SW480 (cell line): ENCODE data around the gene MID1.

Experiments
- DNase-seq: peaks from one replicate; pipeline ENCODE4 v3.0.0-alpha.2; 2016; ENCODE audit warnings: low spot score

MID1 gene

DNA sequence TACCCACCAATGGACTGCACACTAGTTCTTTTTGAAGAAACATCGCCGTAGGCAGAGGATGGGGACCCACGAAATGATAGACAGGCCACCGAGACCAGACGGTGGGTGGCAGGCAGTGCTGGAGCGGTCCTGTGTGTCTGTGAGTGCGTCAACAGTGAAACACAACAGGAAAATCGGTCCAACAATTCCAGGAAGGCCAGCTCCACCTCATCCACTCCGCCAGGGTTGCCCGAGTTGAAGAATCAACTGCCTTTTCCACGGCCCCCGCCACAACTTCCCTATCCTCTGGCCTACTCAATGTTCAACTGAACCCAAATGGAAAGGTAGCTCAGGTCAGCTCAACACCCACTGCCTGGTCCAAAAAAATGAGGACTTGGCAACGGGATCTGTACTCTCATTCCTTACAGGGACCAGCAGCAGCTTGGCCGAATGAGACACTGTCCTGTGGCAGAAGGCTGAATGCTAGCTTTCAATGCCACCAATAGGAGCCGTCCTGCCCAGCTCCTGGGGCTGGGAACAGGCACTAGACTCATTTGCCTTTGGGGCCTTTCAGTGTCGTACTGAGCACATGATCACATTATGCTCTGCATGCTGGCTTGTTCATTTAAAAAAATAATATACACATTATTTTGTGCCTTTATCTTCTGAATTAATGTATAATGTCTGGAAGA is 43.5 kb downstream of the MID1 start:
- DNase-seq = no peak

DNA sequence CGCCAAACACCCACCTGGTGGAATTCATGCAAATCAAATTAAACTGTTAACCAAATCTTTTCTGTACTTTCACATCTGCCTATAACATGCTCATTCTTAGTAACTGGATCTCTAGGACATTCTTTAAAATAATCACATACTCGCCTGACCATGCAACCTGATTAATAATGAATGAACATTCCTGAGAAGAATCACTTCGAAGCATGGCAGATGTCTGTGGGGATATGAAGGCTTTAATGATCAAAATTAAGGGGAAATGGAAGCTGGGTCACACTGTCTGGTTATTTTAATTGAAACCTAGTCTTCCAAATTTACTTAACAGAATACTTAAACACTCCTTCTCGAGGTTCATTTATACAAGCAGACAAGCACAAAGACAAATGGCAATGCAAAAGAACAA is 44.2 kb downstream of the MID1 start:
- no peak for DNase-seq

DNA sequence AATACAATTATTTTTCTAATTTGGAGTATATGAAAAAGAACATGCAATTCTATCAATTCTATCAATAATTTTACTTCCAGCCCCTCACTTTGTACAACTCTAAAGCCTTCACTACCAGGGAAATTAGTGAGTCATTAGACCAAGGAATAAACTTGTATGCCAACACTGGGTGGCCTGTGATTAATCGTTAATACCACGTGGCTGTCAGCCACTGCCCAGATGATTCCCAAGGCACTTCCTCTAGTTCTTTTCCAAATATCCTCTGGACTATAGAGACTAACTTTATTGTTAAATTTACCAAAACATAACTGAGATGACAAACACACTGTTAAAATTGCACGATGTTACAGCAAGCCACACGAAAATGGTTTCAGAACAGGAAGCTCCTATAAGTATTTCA is 45.7 kb downstream of the MID1 start:
- no peak for DNase-seq

DNA sequence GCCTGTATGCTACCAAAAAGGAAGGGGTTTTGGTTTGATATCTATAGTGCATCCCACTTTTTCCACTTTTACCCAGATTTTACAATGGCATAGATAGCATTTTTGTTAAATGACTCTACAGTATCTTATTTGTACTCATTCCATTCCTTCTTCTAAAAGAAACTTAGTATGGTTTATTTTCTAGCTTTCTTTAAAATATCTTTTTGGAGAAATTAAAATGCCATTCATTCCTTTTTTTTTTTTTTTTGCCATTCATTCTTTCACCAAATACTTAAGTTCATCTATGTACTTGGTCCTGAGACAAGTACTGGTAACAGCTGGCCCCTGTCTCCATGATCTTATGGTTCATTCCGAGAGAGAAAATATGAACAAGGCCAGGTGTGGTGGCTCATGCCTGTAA is 49.1 kb downstream of the MID1 start:
- DNase-seq = no peak

DNA sequence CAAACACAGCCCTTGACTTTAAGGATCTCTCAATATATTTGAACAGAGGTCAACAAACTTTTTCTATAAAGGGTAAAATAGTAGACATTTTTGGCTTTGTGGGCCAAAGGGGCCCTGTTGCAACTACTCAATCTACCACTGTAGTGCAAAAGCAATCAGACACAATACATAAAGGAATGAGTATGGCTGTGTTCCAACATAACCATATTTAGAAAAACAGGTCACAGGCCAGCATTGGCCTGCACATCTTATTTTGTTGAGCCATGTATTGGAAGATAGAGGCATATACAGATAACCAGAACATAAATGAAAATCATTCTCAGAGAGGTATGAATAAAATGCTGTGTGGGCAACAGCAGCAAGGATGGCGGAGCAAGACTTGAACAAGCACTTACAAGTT is 49.8 kb downstream of the MID1 start:
- DNase-seq = no peak

DNA sequence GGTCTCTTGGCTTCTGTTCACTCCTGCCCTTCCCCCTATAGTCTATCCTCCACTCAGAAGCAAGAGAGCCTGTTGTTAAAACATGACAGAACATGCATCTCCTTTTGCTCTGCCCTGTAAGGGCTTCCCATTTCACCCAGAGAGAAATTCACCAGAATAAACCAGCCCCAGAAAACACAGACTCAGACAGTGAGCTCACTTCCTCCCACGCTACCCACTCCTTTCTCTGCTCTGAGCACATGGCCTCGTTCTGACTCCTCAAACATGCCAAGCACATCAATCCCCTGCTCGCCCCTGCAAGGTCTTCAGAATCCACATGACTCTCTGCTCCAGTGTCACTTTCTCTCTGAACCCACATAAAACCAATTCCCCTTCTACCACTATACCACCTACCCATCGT is 50.4 kb downstream of the MID1 start:
- DNase-seq = no peak

DNA sequence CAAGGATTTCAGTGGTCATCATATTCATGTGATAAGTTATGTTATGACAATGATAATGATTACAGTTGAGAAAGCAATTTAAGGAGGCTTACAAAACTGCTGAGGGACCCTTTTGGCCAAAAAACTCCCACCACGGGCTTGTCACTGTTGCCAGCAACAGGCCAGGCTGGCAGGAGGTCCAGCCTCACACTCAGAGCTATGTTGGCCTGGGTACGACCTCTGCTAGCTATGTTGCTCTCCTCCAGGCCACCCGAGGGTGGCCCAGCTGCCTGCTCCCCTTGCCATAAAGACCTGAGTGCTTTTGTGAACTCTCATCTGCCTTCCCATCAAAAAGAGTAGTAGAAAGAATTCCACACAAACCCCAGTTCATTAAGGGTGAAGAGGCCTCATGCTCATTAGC is 52.0 kb downstream of the MID1 start:
- DNase-seq = no peak

DNA sequence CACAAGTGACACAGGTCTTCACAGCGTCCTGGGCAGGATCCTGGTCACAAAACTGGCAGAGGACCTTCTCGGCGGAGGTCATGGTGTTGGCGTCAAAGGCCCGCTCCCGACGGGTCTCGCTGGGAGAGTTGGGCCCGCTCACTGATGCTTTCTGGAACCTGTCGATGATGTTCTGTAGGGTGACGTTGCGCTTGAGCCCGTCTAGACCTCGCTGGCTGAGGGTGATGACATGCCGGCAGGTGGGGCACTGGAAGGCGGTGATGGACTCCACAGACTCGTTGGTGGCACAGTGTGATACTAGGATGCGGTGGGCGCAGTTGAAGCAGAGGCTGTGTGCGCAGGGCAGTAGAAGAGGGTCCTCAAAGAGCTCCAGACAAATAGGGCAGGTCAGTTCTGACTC is 53.2 kb downstream of the MID1 start:
- no peak for DNase-seq

DNA sequence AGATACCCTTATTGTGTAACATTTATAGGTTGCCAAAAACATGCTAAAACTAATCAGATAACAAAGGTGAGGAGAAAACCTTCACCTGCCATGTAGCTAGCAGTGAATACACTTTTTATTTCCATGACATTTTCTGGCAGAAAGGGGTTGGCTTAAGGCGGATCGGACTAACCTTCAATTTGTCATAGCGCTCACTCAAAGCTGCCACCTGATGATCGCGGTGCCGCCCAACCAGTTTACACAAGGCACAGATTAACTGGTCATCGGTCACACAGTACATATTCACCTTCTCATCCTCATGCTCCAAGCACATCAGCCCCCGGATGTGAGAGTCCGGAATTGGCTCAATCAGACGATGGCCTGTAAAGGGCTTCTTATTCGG is 53.7 kb downstream of the MID1 start:
- DNase-seq = no peak

DNA sequence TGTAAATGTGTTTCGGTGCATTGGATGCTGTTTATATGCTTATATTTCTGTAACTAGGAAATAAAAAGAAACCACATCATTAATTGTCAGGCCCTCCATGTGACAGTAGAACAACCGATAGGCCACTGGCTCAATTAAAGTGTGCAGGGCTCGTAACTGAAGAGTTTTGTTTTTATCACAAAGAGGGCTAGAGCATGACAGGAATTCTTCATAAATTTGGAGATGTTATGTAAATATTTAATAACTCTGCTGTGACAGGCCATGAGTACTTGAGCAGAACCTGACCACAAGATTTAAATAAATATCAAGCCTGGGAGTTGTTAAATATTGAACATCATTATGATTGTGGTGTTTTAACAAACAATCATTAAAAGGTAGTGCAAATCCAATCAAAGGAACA is 55.9 kb downstream of the MID1 start:
- DNase-seq = no peak

DNA sequence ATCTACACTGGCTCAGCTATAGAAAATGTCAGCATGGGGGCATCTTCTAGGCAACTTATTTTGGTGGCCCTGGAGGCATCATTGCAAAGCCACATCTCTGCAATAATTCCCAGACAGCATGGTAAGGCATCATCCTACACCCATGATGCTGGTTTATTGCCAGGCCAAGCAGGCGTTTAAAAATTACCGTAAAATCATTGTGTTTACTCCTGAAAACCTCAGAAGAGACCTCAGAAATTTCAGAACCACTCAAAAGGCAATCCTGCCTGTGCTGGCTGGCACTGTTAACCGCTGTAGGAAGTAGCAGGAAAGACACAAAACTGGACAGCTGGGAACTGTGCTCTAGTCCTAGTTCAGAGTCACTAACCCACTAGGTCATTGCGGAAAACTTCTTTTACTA is 63.2 kb downstream of the MID1 start:
- no peak for DNase-seq

DNA sequence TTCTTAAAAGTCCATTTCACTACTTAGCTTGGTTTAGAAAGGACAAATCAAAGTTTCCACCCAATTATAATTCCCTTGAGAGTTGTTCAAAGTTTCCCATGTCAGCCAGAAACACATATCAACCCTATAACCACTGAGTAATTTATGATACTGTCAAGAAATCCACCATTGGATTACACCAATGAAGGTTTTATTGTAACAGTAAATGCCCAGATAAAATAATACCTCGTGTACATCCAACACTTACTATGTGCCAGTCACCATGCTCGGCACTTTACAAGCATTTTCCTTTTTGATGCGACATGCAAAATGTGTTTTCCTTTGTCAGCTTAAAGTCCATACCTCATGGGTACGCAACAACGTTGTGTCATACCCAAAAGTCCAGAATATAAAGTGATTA is 64.0 kb downstream of the MID1 start:
- no peak for DNase-seq

DNA sequence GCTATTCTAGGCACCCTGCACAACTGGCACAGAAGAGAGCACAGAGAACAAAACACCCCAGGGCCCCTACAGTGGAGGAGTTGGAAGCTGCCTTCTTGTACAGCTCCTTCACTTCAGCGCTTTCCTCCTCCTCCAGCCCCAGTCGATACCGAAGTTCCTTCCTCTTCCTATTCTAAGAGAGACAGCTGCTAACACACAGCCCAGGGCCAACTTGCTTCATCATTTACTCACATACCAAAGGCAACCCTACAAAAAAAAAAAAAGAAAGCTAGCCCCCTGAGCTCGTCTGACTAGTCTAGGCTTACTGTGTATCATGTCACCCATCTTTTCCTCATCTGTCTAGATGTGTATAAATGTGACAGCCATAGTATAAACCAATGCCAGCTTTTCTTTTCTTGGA is 64.5 kb downstream of the MID1 start:
- DNase-seq = no peak

DNA sequence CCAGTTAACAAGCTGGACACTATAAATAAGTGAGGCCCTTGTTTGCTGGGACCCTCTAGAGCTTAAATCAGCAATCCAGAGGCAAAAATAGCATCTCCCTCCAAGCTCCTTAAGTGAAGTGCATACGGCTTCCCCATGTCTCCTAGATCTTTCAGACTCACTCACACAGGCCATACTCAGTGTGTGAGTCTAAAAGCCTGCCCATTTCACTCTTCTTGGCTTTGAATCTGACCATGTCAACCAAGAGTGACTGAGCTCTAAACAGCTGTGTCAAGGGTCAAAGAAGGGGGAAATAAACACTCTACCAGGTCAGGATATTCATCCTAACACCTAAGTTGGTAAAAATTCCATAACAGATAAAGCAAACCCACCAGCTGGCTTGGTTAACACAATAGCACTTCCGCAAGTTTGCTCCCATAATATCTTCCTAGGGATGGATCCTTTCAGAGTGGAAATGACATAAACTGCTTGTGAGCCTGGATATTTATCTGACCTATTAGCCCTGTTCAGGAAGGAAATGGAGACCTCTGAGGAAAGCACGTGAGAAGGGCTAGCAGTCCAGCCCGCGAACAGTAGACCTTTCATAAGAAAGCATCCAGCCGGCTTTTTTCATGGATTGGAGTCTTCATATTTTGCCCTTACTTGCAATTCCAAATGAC is 65.6 kb downstream of the MID1 start:
- DNase-seq = no peak

DNA sequence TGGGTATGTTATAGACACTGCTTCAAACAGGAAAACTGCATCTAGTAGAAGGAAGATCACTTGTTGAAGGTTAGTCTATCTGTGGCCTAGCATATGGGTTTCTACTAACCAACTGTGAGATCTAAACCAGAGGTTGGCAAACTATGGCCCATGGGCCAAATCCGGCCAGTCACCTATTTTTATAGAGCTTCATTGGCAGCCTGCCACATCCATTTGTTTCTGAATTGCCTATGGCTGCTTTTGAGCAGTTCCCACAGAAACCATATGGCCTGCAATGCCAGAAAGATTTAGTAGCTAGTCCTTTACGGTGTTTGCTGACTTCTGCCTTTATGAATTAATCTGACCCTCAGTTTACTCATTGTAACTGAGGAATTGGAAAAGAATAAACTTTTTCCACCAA is 71.1 kb downstream of the MID1 start:
- no peak for DNase-seq

DNA sequence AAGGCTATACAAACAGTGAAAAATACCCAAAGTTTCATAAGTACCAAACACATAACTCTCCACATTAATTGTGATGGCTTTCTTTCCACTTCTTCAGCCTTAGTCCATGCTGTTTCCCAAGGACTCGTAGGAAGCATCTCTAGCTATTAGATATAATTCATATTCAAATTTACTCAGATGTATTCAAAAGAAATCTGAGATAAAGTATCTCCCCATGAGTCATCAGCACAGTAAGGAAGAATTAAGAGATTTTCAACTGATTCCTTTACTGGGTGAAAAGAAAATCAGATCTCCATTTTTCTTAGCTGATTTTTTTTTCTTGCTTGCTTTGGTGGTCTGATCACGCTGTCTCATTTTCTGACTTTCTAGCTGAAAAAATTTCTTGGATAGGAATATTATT is 71.7 kb downstream of the MID1 start:
- no peak for DNase-seq

DNA sequence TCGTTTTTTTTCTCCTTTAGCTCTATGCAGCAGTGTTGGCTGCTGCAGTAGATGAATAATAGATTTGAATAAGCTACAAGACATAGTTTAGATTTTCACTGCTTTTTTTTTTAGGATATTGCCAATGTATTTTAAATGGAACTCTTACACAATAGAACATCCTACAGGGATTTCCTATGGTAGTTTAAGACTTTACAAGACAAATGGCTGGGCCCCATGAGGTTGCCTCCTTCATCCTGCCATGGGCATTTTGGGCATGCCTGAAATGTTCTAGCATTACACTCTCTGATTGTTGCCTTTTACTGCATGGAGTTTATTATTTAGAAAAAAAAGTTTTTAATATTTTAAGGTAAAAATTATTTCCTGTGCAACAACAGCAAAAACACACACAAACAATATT is 74.5 kb downstream of the MID1 start:
- no peak for DNase-seq

DNA sequence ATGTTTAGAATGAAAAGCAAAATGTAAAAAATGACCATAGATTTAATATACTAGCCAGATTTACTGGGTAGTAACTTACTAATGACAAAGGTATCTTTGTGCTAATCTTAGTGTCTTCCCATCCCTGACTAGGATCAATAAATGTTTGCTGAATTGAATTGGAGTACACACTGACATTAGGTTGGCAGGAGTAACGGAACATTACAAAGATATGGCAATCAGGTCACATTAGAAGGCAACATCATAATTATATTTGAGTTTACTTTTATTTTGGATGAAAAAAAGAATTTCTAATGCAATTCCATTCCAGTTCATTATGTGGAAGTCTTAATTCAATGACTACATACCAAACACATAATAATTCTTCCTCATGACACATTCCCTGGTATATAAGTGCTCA is 77.8 kb downstream of the MID1 start:
- no peak for DNase-seq

DNA sequence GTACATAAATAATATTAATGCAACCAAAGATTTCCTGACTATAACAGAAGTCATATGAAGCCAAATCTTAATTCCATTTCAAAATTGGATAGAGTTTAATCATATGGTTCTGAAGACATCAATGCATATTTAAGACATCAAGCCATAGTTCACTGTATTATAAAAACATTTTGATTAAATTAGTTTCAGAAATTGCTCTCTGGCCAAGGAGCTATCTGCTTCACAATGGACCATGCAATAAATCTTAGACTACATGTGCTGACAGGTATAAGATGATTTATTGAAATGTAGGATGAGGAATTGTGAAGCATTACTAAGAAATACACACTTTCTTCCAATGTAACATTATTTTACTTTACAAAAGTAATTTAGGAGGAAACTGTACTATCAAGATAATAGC is 81.6 kb downstream of the MID1 start:
- DNase-seq = no peak

DNA sequence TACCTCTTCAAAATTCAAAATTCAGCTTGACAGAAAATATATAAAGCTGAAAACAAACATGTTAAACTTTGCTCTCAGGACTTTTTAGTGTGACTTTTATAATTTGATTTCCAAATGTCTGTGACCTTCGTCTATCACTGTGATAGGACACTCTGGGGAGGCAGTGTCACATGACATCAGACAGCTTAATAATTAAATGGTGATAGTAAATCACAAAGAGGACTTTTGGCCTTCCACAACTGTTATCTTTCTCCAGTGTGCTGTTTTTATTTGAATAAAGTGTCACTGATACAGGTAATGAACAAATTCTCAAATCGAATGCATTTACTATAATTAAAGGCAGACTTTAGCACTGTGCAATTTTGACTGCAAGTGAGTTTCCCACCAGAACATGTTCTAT is 83.1 kb downstream of the MID1 start:
- DNase-seq = no peak

DNA sequence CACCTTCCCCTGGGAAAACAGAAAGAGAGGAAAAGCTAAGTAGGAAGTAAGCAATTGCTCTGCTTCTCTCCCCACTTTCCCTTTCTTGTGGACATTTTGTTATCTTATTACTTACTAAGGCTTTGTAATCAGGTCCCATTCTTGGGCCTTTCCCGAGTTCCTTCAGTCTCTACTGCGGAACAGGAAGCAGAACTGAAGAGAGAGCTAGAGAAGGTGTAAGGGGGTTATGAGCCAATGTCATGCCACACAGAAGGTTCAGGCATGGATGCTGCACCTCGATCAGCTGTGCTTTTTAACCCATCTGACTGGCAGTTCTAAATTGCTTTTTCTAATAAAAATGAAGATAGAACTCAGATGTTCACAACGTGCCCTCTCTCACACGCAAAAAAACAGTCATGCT is 83.6 kb downstream of the MID1 start:
- no peak for DNase-seq

DNA sequence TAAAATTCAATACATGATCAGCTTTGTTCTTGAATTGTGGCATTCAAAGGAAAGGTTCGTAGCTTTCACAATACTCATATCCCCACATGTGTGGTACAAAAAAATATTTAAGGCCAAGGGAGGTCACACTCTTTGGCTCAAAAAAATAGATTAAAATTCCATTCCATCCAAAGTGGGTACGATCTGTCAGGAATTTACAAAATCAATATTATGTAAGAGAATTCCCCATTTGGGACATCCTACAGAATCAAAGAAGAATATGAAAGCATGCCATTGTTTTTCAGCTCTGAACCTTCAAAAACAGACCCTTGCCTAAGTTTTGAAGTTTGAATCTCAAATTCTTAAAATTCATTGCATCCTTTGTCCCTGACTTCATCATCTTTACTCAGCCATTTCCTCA is 85.8 kb downstream of the MID1 start:
- no peak for DNase-seq

DNA sequence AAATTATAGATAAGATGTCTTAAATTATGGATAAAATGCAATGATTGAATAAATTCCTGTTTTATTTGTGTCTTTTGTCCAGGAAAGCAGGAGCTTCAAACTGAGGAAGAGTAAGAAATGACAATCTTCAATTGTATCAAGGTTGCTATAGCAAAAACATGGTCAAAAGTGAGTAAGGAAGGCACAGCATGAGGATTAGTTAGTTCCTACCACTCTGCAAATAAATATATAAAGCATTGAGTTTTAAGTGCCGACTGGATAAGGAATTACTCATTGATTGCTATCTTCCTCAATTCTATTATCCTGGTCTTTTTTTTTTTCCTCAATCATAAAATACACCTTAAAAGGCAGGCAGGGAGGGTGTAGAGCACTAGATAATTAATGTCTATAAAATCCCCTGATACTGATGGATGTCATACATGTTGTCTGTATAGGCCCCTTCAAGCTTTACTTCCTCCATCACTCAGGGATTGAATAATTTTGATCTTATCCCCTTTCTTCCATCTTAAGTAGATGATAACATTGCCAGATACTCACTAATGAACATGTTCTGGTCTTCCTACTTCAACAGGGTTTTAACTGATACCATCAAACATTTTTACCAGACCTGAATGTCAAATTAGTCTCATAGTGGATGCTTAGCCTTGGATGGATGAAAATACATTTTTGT is 86.6 kb downstream of the MID1 start:
- DNase-seq = no peak

DNA sequence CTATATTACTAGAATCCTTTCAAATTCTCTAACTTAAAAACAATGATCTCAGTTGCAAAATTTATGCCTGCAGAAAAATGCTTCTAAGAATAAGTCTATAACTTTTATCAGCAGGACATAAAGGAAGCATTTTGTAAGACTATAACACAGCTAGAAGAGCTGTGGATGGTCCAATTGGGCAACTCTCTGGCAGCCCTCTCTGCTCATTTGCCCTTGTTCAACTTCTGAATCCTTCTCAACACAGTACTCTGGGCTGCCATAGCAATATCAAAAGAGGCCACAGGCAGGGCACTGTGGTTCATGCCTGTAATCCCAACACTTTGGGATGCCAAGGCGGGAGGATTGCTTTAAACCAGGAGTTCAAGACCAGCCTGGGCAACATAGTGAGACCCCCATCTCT is 88.5 kb downstream of the MID1 start:
- DNase-seq = no peak
